ENCODE measurements around the gene CRIP1. TPM values are rescaled to one million over a fixed set of nuclear protein-coding genes. Genes with fewer than 3 reads are reported as not detected.

Gene CRIP1
- total RNA-seq, 1 donor from 2014 or later, result 7.6 TPM

- intact Hi-C loops (cut with DNase I), result loop anchor here (10.0 kb wide), 1 partner anchor 281 kb away; no protein-coding TSS in a partner anchor
- Histone ChIP-seq H3K27ac (no peak overlapping the region), H3K4me1 (peaks cover 11% of the 10 kb centered on the region), H3K27me3 (no peaks in the 10 kb centered on the region), H3K36me3 (no peaks in the 10 kb centered on the region), H3K9me3 (no peaks in the 10 kb centered on the region), H3K4me3 (no peak overlapping the region)
- peak in 1 of 2 donors; percentile 79 for DNase-seq (ENCODE audit: extremely low spot score in 2 of 2)
- TF ChIP-seq CTCF (IDR thresholded peaks at IDR 0.05) (no peak), POLR2A (IDR thresholded peaks at IDR 0.05) (no peak), POLR2AphosphoS5 (IDR thresholded peaks at IDR 0.05; ENCODE audit: insufficient read depth in 1 of 2, low read depth in 1 of 2) (no peak)
Observed at GRCh38 chr14:105495101-105495989, 8.7 kb downstream of the CRIP1 start.

GRCh38 chr14:105495990-105496830 lies 9.5 kb downstream of the CRIP1 start:
- no peaks in the 10 kb centered on the region for H3K9me3 ChIP-seq
- H3K27me3 ChIP-seq, result no peaks in the 10 kb centered on the region
- no peak overlapping the region for H3K27ac ChIP-seq
- intact Hi-C loops (cut with DNase I), result loop anchor here (10.0 kb wide), 1 partner anchor 281 kb away; no protein-coding TSS in a partner anchor
- DNase-seq (ENCODE audit: extremely low spot score in 2 of 2), result no peak
- TF ChIP-seq POLR2AphosphoS5 (IDR thresholded peaks at IDR 0.05; ENCODE audit: insufficient read depth in 1 of 2, low read depth in 1 of 2) (no peak), CTCF (IDR thresholded peaks at IDR 0.05) (no peak), POLR2A (IDR thresholded peaks at IDR 0.05) (no peak)
- no peaks in the 10 kb centered on the region for H3K36me3 ChIP-seq
- no peak overlapping the region for H3K4me3 ChIP-seq
- peaks cover 11% of the 10 kb centered on the region for H3K4me1 ChIP-seq

- no peaks in the 10 kb centered on the region for H3K36me3 ChIP-seq
Observed at GRCh38 chr14:105496831-105497591, 10.3 kb downstream of the CRIP1 start.

More at GRCh38 chr14:105496831-105497591, 10.3 kb downstream of the CRIP1 start:
- intact Hi-C loops (cut with DNase I), result loop anchor here (10.0 kb wide), 1 partner anchor 282 kb away; no protein-coding TSS in a partner anchor
- Histone ChIP-seq H3K9me3 (no peaks in the 10 kb centered on the region), H3K4me1 (peaks cover 4% of the 10 kb centered on the region), H3K27me3 (no peaks in the 10 kb centered on the region), H3K4me3 (no peak overlapping the region), H3K27ac (no peak overlapping the region)
- TF ChIP-seq POLR2AphosphoS5 (IDR thresholded peaks at IDR 0.05; ENCODE audit: insufficient read depth in 1 of 2, low read depth in 1 of 2) (no peak), CTCF (IDR thresholded peaks at IDR 0.05) (no peak), POLR2A (IDR thresholded peaks at IDR 0.05) (no peak)
- no peak for DNase-seq (ENCODE audit: extremely low spot score in 2 of 2)

Measured in vagina (tissue), 2 donors.